RWPE1 (cell line): Measurements from ENCODE around the gene UHRF1.

ENCODE experiments used
- CTCF ChIA-PET: fragments of 350-600 bp; sonication (Branson Sonifier 250); formaldehyde crosslinking; extraction: SDS; loops from one replicate; lab custom pipeline; 2021; lab: Yijun Ruan, JAX
- POLR2A ChIA-PET: fragments of 400-600 bp; formaldehyde crosslinking; extraction: SDS; loops from one replicate; lab custom pipeline; 2020; ENCODE audit warnings: antibody characterized with exemption; ENCODE audit not compliant: low non-redundant PET; lab: Yijun Ruan, JAX
- DNase-seq: peaks from one replicate; pipeline ENCODE4 v3.0.0; 2012; ENCODE audit warnings: low spot score
- H3K27ac ChIP-seq: fragments of 450-650 bp; 2 replicates; pipeline ENCODE4 v1.5.1; 2017
- TF ChIP-seq, protein P1 (sequence below): fragments of 450-650 bp; conservative IDR thresholded peaks from 2 replicates; pipeline ENCODE4 v1.5.1; 2017; ENCODE audit warnings: low read depth, mild to moderate bottlenecking

UHRF1 gene

DNA sequence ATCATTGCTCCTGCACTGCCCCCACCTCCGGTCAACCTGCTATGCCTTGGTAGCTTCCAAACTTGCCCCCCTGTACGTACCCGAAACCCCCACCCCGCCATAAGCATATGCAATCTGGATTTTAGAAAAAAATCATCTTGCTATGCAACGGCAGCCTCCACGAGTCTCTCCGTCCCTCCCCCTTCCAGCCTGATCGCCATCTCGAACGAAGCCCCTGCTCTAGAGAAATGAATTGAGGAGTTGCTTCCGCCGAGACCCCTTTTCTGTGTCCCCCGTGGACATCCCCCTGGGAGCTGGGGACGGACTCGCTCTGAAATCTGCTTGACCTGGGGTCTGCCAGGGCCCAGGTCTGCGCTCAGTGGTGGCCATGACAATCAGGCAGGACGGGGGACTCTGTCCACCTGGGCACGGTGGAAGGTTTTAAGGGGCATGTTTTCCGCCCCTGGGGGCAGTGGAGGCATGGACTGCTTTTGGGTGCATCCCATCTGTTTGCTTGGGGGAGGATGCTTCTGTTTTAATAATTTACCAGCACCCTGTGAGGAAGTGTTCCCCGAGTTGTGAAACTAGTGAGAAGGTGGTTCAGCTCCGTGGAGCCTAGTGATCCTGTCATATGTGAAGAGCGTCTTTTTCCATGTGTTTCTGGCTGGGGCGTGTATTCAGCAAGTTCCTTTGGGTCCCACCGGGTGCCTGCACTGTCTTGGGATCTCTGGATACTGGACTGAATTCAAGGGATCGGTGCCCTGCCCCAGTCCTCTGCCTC lies 60.7 kb downstream of the UHRF1 start:
- POLR2A ChIA-PET = no interaction called here
- H3K27ac ChIP-seq = peak overlapping the region; percentile 91
- CTCF ChIA-PET = interaction anchor here (0.7 to 1.0 kb wide), 3 partner anchors 31 to 61 kb away, joined by 3 to 4 read pairs (median 3); no protein-coding TSS in a partner anchor
- TF ChIP-seq, protein P1, sequence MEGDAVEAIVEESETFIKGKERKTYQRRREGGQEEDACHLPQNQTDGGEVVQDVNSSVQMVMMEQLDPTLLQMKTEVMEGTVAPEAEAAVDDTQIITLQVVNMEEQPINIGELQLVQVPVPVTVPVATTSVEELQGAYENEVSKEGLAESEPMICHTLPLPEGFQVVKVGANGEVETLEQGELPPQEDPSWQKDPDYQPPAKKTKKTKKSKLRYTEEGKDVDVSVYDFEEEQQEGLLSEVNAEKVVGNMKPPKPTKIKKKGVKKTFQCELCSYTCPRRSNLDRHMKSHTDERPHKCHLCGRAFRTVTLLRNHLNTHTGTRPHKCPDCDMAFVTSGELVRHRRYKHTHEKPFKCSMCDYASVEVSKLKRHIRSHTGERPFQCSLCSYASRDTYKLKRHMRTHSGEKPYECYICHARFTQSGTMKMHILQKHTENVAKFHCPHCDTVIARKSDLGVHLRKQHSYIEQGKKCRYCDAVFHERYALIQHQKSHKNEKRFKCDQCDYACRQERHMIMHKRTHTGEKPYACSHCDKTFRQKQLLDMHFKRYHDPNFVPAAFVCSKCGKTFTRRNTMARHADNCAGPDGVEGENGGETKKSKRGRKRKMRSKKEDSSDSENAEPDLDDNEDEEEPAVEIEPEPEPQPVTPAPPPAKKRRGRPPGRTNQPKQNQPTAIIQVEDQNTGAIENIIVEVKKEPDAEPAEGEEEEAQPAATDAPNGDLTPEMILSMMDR = no peak
- no peak for DNase-seq

DNA sequence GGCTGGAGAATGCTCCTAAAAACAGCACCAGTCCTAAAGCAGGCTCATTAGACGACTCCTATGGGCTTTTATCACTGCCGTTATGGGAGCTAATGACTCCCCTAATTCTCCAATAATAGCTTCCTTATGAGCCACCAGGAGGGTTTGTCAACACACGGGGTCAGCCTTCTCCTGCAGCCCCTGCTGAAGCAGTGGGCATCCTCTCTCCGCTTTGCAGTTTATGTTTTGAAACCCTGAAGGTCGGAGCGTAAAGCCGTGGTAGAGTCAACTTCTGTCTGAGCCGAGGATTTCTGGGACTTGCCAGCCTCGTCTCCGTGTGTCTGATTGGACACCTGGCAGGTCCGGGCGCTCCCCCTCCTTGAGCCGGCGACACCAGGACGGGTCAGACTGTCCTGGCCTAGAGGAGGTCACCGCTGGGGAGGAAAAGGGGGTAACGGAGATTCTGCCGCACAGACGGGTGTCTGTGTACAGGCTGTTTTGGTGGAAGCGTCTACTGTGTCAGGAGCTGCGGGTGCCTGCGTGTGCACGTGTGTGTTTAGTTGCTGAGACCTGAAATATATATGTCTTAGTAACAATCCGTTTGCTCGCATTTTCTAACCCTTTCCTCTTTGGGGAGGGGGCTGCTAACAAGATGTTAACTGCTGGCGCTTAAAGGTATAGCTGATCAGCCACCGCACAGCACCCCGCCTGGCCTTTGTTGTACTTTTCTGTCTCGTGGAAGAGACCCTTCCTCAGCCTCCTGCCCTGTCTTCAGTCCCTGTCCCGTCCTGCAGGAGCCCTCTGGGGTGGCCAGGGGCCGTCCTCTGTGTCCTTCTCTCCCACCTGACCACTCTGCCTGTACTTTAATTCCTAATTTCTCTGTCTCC lies 61.5 kb downstream of the UHRF1 start:
- TF ChIP-seq, protein P1 = no peak
- peak overlapping the region; percentile 91 for H3K27ac ChIP-seq
- ChIA-PET POLR2A (no interaction called here), CTCF (interaction anchor here (0.6 to 2.4 kb wide), 7 partner anchors 30 to 400 kb away, joined by 3 to 7 read pairs (median 3); no protein-coding TSS in a partner anchor)
- DNase-seq = no peak

GRCh38 chr19:4971424-4971793 lies 62.1 kb downstream of the UHRF1 start:
- DNase-seq = peak; percentile 60
- peak overlapping the region; percentile 91 for H3K27ac ChIP-seq
- CTCF ChIA-PET = interaction anchor here (0.6 to 2.4 kb wide), 4 partner anchors 54 to 399 kb away, joined by 3 to 7 read pairs (median 4); no protein-coding TSS in a partner anchor
- TF ChIP-seq, protein P1 = no peak
- POLR2A ChIA-PET = interaction anchor here (0.7 kb wide), 1 partner anchor 59 kb away, joined by 4 read pairs; no protein-coding TSS in a partner anchor

DNA sequence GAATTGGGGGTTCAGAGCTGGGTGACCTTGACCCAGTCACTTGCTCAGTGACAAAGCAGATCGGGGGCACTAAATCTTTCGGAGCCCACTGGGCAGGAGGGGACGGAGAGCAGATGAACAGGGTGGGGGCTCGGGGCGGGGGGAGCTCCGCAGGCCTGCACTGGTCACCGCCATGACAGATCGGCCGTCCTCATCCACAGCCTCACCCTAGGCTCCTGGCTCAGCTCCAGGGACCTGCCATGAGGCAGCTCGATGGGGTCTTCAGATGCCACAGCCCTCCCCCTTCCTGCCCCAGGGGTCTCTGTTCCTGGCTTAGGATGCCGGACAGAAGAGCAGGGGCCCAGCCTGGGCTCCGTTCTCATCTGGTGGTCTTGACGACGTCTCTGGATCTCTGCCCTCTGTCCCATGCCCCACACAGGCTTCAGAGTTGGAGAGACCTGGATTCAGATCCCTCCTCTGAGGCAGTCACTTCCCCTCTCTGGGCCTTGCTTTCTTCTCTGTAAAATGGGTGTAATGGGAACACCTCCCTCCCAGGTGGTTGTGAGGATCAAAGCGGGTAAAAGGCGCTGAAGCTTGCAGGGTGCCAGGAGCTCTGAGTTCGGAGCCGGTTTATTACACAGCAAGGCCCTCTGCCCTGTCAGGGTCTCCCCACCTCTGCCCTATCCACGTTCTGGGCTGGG lies 62.7 kb downstream of the UHRF1 start:
- ChIA-PET POLR2A (interaction anchor here (0.7 kb wide), 1 partner anchor 59 kb away, joined by 4 read pairs; no protein-coding TSS in a partner anchor), CTCF (interaction anchor here (0.6 to 2.4 kb wide), 3 partner anchors 55 to 60 kb away, joined by 3 to 7 read pairs (median 6); no protein-coding TSS in a partner anchor)
- TF ChIP-seq, protein P1 = no peak
- DNase-seq = no peak
- H3K27ac ChIP-seq = peak overlapping the region; percentile 91

DNA sequence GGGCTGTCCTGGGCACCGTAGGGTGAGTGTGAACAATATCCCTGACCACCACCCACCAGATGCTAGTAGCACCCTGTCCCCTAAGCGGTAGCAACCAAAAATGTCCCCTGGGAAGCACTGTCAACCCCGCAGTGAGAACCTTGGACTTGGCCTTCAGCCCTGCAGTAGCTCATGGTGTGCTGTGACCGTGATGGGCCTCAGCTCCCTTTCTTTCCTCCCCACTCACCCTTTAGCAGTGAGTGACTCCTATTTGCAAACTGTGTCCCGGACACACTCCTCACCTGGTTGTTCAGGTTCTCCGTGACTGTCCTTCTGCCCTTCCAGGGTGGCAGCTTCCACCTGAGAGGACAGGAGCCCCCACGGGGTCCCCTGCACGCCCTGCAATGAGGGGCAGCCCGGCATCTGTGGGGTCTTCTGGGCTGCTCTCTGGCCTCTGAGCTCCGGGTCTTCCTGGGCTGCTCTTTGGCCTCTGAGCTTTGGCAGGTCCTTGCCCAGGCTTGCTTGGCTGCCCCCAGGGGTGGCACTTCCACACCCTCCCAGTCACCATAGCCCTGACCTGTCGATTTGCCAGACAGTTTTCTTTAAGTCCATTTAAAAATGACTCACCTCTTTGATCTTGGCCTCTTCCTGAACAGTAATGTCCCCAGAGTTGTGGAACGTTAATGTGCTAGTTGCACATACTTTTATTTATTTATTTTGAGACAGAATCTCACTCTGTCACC lies 63.4 kb downstream of the UHRF1 start:
- POLR2A ChIA-PET = no interaction called here
- TF ChIP-seq, protein P1 = no peak
- no peak for DNase-seq
- CTCF ChIA-PET = interaction anchor here (1.1 to 2.4 kb wide), 2 partner anchors 29 to 61 kb away, joined by 3 to 6 read pairs; no protein-coding TSS in a partner anchor
- H3K27ac ChIP-seq = peak overlapping the region; percentile 91
